Heart left ventricle (tissue), 16 donors: ENCODE data around the gene ACADM. TPM values are rescaled to one million over a fixed set of nuclear protein-coding genes. Genes with fewer than 3 reads are reported as not detected.

Source experiments
- ATAC-seq, 4 donors: fragments of 200-7000 bp; cut with Tn5 transposase; one replicate each; pipeline ENCODE4 v1.9.1; 2020 to 2022; ENCODE audit warnings: moderate library complexity in 4 of 4, mild to moderate bottlenecking in 3 of 4, moderate number of reproducible peaks in 1 of 4
- DNase-seq, 5 donors: peaks; one replicate each; pipeline ENCODE4 v3.0.0-alpha.2; 2020
- H3K27ac ChIP-seq, 12 donors: fragments of 200-600 bp; sonication (generic) in 4 of 12; one replicate each; pipeline versions ENCODE4 v1.5.0 to v1.8.0; 2016 to 2022; ENCODE audit warnings: mild to moderate bottlenecking in 2 of 12
- H3K27me3 ChIP-seq, 9 donors: fragments of 200-600 bp; sonication (generic) in 2 of 9; one replicate each; pipeline versions ENCODE4 v1.5.1 to v1.8.0; 2016 to 2022; ENCODE audit warnings: mild to moderate bottlenecking in 3 of 9
- H3K36me3 ChIP-seq, 9 donors: fragments of 200-600 bp; sonication (generic) in 2 of 9; one replicate each; pipeline versions ENCODE4 v1.5.0 to v1.8.0; 2018 to 2022; ENCODE audit warnings: mild to moderate bottlenecking in 2 of 9
- H3K4me1 ChIP-seq, 12 donors: fragments of 200-600 bp; sonication (generic) in 4 of 12; one replicate each; pipeline versions ENCODE4 v1.5.0 to v1.8.0; 2016 to 2022; ENCODE audit warnings: mild to moderate bottlenecking in 3 of 12
- H3K4me3 ChIP-seq, 12 donors: fragments of 200-600 bp; sonication (generic) in 4 of 12; one replicate each; pipeline versions ENCODE4 v1.5.0 to v1.8.0; 2017 to 2022; ENCODE audit warnings: mild to moderate bottlenecking in 9 of 12, moderate library complexity in 4 of 12
- H3K9me3 ChIP-seq, 12 donors: fragments of 200-600 bp; sonication (generic) in 4 of 12; one replicate each; pipeline versions ENCODE4 v1.5.0 to v1.8.0; 2016 to 2022; ENCODE audit warnings: mild to moderate bottlenecking in 1 of 12
- CTCF ChIP-seq, 12 donors: fragments of 200-600 bp; sonication (generic) in 4 of 12; IDR thresholded peaks; one replicate each; pipeline versions ENCODE4 v1.5.0 to v1.8.0; 2018 to 2022; ENCODE audit warnings: antibody characterized with exemption in 12 of 12, mild to moderate bottlenecking in 5 of 12
- POLR2A ChIP-seq, 2 donors: fragments of 450-650 bp; IDR thresholded peaks; one replicate each; pipeline ENCODE4 v1.6.1; 2017; ENCODE audit warnings: antibody characterized with exemption in 2 of 2, mild to moderate bottlenecking in 2 of 2, moderate library complexity in 2 of 2
- WGBS, 4 donors: extraction: QIAGEN DNeasy Blood & Tissue Kit in 2 of 4; methylation state at CpG; one replicate each; pipeline versions ENCODE4 v1.1.5 to v1.1.7; 2013 to 2018; 5-methylcytosine and 5-hydroxymethylcytosine counted together
- intact Hi-C, 10 donors: fragments of 100-400 bp; cut with DNase I; formaldehyde crosslinking; loops; one replicate each; pipeline versions ENCODE4 v1.11.1 to v1.14.2; 2022
- polyA plus RNA-seq, 2 donors: library from polyadenylated mRNA; stranded (reverse); fragments of 200-250 nt; gene quantifications; one replicate each; pipeline ENCODE4 v1.2.3, GENCODE V29; 2013
- total RNA-seq, 9 donors: library from RNA; depleted of rRNA in 2 of 9; stranded (reverse); fragments of >200 nt in 2 of 9; fragmentation: NEBNext Ultra II Directional in 3 of 9; extraction: Animal tissue kit (Norgen Biotek cat#: 25700) in 3 of 9; gene quantifications; one replicate each; pipeline versions ENCODE4 v1.1.0 to v1.2.4, GENCODE V29; 2016 to 2023
- donor health status: ischemic (EF 13 %, LVEDD 7.1; RV severe dilation, severe dysfunction).
- donor health status: healthy with polysubstance abuse.
- donor health status: DM: no; HTN: yes; CAD: no.
- donor health status: DM: no; HTN: no; CAD: no.
- donor health status: ischemic (EF 25% LVEDD 6.9; RV normal size, moderate dysfunction).
- donor health status: ischemic (EF 25% LVEDD 5.7; RV mildly dilated, moderate dysfunction).
- donor health status: healthy.
- donor health status: DM: yes; HTN: yes; CAD: no.
- donor health status: ischemic (EF 35%, LVEDD 5.7; RV mildly dilated, moderate dysfunction).
- donor health status: nonischemic (EF 11% LVEDD 7.7; RV severe dilation, severe dysfunction).
- donor health status: DM: yes; HTN: yes; CAD: no.
- donor health status: PGD.
- donor health status: ischemic (EF 29% LVEDD 5.4; RV normal size, mild dysfunction).
- donor health status: nonischemic (EF 23%, LVEDD 6.1; RV moderate dilation, normal function).

ACADM gene
- total and polyA plus RNA-seq, 11 donors, result 45.4 to 371 (median 212) TPM

GRCh38 chr1:75723989-75724471, 479 bp upstream of the ACADM start:
- intact Hi-C loops, result loop anchor here in 5 of 10 donors (1.0 to 5.0 kb wide), 2 partner anchors 62 to 63 kb away; partner anchors contain the start of gene RABGGTB (in 5 of the 5)
- TF ChIP-seq POLR2A (IDR thresholded peaks at IDR 0.05) (no peak), CTCF (IDR thresholded peaks at IDR 0.05) (no peak)
- DNase-seq (peak; percentile 89 to 92 (median 90)), ATAC-seq (peak; percentile 92 to 96 (median 94))
- Histone ChIP-seq H3K36me3 (peaks cover 0 to 4% (median 0%) of the 10 kb centered on the region in 9 donors), H3K27ac (peak overlapping the region; percentile 79 to 98 (median 94)), H3K9me3 (no peaks in the 10 kb centered on the region), H3K4me1 (peaks cover 0 to 32% (median 21%) of the 10 kb centered on the region in 12 donors), H3K27me3 (no peaks in the 10 kb centered on the region), H3K4me3 (peak overlapping the region; percentile 62 to 89 (median 82))
- WGBS, 4 donors, result 1 to 4% (median 3%) methylated on average over 12 to 30 of the region's 30 CpGs

DNA sequence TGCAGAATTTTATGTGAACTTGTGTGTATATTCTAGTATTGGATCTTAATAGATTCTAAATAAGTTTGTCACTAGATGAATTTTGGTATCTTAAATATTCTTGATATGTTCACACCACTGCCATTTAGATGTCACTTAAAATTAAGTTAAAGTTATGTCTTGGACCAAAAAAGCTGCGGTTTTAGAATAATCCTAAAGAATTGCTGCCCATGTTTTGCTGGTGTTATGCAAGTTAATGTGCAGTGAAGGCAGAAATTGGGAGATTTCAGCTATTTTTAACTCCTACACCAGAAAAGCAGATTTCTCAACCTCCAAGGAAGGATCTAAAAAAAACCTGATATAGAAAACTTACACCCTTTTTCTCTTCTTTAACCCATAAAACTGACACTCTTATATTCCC, 757 bp downstream of the ACADM start:
- intact Hi-C loops, result loop anchor here in 4 of 10 donors (5.0 kb wide), 1 partner anchor 62 kb away; the partner anchor contains the start of gene RABGGTB (in 4 of the 4)
- ATAC-seq (no peak), DNase-seq (no peak)
- peak overlapping the region; percentile 79 to 98 (median 94) for H3K27ac ChIP-seq
- H3K27me3 ChIP-seq, result no peaks in the 10 kb centered on the region
- peaks cover 0 to 32% (median 21%) of the 10 kb centered on the region in 12 donors for H3K4me1 ChIP-seq
- no peaks in the 10 kb centered on the region for H3K9me3 ChIP-seq
- peaks cover 0 to 4% (median 0%) of the 10 kb centered on the region in 9 donors for H3K36me3 ChIP-seq
- TF ChIP-seq CTCF (IDR thresholded peaks at IDR 0.05), result no peak
- no peak for TF ChIP-seq POLR2A (IDR thresholded peaks at IDR 0.05)
- 5 to 11% (median 9%) methylated on average over 1 of the region's 1 CpG for WGBS, 4 donors
- H3K4me3 ChIP-seq, result peak overlapping the region; percentile 62 to 89 (median 82)

DNA sequence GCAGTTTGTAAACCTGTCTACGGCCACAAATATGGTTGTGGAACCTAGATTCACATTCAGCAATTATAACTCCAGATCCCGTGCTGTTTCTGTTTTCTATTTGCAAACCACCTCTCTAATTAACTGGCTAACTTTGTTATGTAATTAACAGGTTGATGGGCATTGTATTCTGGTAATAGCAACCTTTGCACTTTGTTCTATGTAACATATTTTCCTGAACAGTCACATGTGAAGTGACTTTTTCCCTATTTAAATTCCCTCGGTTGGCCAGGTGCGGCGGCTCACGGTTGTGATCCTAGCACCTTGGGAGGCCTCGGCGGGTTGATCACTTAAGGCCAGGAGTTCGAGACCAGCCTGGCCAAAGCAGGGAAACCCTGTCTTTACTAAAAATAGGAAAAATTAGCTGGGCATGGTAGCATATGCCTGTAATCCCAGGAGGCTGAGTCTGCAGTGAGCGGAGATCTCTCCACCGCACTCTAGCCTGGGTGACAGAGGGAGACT, 1.4 kb downstream of the ACADM start:
- no peak for TF ChIP-seq POLR2A (IDR thresholded peaks at IDR 0.05)
- TF ChIP-seq CTCF (IDR thresholded peaks at IDR 0.05), result no peak
- 51 to 60% (median 56%) methylated on average over 11 of the region's 11 CpGs for WGBS, 4 donors
- H3K36me3 ChIP-seq, result peaks cover 0 to 7% (median 0%) of the 10 kb centered on the region in 9 donors
- H3K27me3 ChIP-seq, result no peaks in the 10 kb centered on the region
- peak overlapping the region in 10 of 12 donors; percentile 85 to 98 (median 94) for H3K27ac ChIP-seq
- peak overlapping the region in 11 of 12 donors; percentile 71 to 89 (median 84) for H3K4me3 ChIP-seq
- intact Hi-C loops, result loop anchor here in 4 of 10 donors (5.0 kb wide), 1 partner anchor 61 kb away; the partner anchor contains the start of gene RABGGTB (in 4 of the 4)
- no peak for DNase-seq
- no peak for ATAC-seq
- H3K9me3 ChIP-seq, result no peaks in the 10 kb centered on the region
- H3K4me1 ChIP-seq, result peaks cover 0 to 32% (median 21%) of the 10 kb centered on the region in 12 donors

DNA sequence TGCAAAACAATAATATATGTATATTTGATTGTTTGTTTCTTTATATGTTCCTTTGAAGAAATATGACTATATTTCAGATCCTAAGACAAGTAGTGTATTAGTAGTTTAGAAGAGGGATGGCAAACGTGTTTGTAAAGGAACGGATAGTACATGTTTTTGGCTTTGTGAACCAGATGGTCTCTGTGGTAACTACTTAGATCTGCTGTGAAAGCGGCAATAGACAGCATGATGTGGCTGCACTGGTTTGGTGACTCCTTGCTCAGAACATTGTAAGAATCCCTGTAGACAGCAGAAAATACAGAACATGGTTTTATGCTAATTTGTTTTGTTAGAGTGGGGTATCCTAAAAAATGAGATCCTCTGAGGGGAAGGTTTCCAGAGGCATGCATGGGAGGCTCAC, 3.1 kb downstream of the ACADM start:
- H3K27me3 ChIP-seq, result no peaks in the 10 kb centered on the region
- H3K9me3 ChIP-seq, result no peaks in the 10 kb centered on the region
- H3K36me3 ChIP-seq, result peaks cover 0 to 21% (median 2%) of the 10 kb centered on the region in 9 donors
- no peak overlapping the region for H3K4me3 ChIP-seq
- no peak for TF ChIP-seq CTCF (IDR thresholded peaks at IDR 0.05)
- TF ChIP-seq POLR2A (IDR thresholded peaks at IDR 0.05), result no peak
- peaks cover 0 to 32% (median 21%) of the 10 kb centered on the region in 12 donors for H3K4me1 ChIP-seq
- no peak for ATAC-seq
- DNase-seq, result no peak
- H3K27ac ChIP-seq, result no peak overlapping the region
- WGBS, 4 donors, result 56 to 74% (median 58%) methylated on average over 3 of the region's 3 CpGs
- intact Hi-C loops, result loop anchor here in 4 of 10 donors (5.0 kb wide), 1 partner anchor 60 kb away; the partner anchor contains the start of gene RABGGTB (in 4 of the 4)
